Measurements from ENCODE around the gene PPP1R17. TPM values are rescaled to one million over a fixed set of nuclear protein-coding genes. Genes with fewer than 3 reads are reported as not detected.

PPP1R17 gene
- total and polyA plus RNA-seq, 2 experiments from 2014 or later, result 0.52 to 2.4 TPM

DNA sequence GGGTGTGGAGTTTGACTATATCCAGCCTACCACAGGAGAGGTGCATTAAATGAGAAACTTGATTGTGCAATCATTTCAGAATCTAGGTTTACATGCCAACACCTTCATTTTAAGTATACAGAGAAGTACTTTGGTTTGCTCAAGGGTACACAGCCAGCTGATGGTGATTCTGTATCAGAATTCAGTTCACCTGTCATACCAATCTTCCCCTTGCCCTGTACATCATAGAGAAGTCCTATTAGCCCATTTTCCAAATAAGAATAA is 35.0 kb upstream of the PPP1R17 start:
- no peak overlapping the region for H3K27ac ChIP-seq (ENCODE audit: low read depth)
- no peaks in the 10 kb centered on the region for H3F3A ChIP-seq (replicated peaks; ENCODE audit: low read depth)
- H3K4me3 ChIP-seq, result no peak overlapping the region
- H2AFZ ChIP-seq, result no peak overlapping the region
- ATAC-seq (no peak), DNase-seq (ENCODE audit: low spot score) (no peak)
- no peak overlapping the region for H3K4me3 Mint-ChIP-seq
- peaks cover 4% of the 10 kb centered on the region for H3K27me3 Mint-ChIP-seq (ENCODE audit: insufficient read depth, low read depth, poor library complexity)
- H3K79me2 ChIP-seq (replicated peaks; ENCODE audit: insufficient read depth), result no peaks in the 10 kb centered on the region
- H3K36me3 ChIP-seq (ENCODE audit: insufficient read depth), result no peaks in the 10 kb centered on the region
- H3K9me3 Mint-ChIP-seq, result no peaks in the 10 kb centered on the region
- H3K4me1 Mint-ChIP-seq, result peaks cover 39% of the 10 kb centered on the region
- no peaks in the 10 kb centered on the region for H3K36me3 Mint-ChIP-seq (ENCODE audit: low read depth)
- no peak for TF ChIP-seq POLR2AphosphoS5 (IDR thresholded peaks at IDR 0.05; ENCODE audit: low read depth)
- TF ChIP-seq ZNF114 (CRISPR knock-in tag; IDR thresholded peaks at IDR 0.05), result no peak
- no peak for TF ChIP-seq STAT1 (IDR thresholded peaks at IDR 0.05; ENCODE audit: unreplicated experiment)
- no peak for TF ChIP-seq NANOG (IDR thresholded peaks at IDR 0.05; ENCODE audit: borderline replicate concordance)
- no peak for TF ChIP-seq CREB1 (CRISPR knock-in tag; IDR thresholded peaks at IDR 0.05; ENCODE audit: low read depth)
- TF ChIP-seq, protein P1, sequence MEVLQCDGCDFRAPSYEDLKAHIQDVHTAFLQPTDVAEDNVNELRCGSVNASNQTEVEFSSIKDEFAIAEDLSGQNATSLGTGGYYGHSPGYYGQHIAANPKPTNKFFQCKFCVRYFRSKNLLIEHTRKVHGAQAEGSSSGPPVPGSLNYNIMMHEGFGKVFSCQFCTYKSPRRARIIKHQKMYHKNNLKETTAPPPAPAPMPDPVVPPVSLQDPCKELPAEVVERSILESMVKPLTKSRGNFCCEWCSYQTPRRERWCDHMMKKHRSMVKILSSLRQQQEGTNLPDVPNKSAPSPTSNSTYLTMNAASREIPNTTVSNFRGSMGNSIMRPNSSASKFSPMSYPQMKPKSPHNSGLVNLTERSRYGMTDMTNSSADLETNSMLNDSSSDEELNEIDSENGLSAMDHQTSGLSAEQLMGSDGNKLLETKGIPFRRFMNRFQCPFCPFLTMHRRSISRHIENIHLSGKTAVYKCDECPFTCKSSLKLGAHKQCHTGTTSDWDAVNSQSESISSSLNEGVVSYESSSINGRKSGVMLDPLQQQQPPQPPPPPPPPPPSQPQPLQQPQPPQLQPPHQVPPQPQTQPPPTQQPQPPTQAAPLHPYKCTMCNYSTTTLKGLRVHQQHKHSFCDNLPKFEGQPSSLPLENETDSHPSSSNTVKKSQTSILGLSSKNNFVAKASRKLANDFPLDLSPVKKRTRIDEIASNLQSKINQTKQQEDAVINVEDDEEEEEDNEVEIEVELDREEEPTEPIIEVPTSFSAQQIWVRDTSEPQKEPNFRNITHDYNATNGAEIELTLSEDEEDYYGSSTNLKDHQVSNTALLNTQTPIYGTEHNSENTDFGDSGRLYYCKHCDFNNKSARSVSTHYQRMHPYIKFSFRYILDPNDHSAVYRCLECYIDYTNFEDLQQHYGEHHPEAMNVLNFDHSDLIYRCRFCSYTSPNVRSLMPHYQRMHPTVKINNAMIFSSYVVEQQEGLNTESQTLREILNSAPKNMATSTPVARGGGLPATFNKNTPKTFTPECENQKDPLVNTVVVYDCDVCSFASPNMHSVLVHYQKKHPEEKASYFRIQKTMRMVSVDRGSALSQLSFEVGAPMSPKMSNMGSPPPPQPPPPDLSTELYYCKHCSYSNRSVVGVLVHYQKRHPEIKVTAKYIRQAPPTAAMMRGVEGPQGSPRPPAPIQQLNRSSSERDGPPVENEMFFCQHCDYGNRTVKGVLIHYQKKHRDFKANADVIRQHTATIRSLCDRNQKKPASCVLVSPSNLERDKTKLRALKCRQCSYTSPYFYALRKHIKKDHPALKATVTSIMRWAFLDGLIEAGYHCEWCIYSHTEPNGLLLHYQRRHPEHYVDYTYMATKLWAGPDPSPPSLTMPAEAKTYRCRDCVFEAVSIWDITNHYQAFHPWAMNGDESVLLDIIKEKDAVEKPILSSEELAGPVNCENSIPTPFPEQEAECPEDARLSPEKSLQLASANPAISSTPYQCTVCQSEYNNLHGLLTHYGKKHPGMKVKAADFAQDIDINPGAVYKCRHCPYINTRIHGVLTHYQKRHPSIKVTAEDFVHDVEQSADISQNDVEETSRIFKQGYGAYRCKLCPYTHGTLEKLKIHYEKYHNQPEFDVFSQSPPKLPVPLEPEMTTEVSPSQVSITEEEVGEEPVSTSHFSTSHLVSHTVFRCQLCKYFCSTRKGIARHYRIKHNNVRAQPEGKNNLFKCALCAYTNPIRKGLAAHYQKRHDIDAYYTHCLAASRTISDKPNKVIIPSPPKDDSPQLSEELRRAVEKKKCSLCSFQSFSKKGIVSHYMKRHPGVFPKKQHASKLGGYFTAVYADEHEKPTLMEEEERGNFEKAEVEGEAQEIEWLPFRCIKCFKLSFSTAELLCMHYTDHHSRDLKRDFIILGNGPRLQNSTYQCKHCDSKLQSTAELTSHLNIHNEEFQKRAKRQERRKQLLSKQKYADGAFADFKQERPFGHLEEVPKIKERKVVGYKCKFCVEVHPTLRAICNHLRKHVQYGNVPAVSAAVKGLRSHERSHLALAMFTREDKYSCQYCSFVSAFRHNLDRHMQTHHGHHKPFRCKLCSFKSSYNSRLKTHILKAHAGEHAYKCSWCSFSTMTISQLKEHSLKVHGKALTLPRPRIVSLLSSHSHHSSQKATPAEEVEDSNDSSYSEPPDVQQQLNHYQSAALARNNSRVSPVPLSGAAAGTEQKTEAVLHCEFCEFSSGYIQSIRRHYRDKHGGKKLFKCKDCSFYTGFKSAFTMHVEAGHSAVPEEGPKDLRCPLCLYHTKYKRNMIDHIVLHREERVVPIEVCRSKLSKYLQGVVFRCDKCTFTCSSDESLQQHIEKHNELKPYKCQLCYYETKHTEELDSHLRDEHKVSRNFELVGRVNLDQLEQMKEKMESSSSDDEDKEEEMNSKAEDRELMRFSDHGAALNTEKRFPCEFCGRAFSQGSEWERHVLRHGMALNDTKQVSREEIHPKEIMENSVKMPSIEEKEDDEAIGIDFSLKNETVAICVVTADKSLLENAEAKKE (CRISPR knock-in tag; IDR thresholded peaks at IDR 0.05), result no peak
- TF ChIP-seq, protein P2, sequence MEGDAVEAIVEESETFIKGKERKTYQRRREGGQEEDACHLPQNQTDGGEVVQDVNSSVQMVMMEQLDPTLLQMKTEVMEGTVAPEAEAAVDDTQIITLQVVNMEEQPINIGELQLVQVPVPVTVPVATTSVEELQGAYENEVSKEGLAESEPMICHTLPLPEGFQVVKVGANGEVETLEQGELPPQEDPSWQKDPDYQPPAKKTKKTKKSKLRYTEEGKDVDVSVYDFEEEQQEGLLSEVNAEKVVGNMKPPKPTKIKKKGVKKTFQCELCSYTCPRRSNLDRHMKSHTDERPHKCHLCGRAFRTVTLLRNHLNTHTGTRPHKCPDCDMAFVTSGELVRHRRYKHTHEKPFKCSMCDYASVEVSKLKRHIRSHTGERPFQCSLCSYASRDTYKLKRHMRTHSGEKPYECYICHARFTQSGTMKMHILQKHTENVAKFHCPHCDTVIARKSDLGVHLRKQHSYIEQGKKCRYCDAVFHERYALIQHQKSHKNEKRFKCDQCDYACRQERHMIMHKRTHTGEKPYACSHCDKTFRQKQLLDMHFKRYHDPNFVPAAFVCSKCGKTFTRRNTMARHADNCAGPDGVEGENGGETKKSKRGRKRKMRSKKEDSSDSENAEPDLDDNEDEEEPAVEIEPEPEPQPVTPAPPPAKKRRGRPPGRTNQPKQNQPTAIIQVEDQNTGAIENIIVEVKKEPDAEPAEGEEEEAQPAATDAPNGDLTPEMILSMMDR (conservative IDR thresholded peaks at IDR 0.05; ENCODE audit: low read depth in 2 of 2), result no peak
- TF ChIP-seq, protein P3, sequence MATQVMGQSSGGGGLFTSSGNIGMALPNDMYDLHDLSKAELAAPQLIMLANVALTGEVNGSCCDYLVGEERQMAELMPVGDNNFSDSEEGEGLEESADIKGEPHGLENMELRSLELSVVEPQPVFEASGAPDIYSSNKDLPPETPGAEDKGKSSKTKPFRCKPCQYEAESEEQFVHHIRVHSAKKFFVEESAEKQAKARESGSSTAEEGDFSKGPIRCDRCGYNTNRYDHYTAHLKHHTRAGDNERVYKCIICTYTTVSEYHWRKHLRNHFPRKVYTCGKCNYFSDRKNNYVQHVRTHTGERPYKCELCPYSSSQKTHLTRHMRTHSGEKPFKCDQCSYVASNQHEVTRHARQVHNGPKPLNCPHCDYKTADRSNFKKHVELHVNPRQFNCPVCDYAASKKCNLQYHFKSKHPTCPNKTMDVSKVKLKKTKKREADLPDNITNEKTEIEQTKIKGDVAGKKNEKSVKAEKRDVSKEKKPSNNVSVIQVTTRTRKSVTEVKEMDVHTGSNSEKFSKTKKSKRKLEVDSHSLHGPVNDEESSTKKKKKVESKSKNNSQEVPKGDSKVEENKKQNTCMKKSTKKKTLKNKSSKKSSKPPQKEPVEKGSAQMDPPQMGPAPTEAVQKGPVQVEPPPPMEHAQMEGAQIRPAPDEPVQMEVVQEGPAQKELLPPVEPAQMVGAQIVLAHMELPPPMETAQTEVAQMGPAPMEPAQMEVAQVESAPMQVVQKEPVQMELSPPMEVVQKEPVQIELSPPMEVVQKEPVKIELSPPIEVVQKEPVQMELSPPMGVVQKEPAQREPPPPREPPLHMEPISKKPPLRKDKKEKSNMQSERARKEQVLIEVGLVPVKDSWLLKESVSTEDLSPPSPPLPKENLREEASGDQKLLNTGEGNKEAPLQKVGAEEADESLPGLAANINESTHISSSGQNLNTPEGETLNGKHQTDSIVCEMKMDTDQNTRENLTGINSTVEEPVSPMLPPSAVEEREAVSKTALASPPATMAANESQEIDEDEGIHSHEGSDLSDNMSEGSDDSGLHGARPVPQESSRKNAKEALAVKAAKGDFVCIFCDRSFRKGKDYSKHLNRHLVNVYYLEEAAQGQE (IDR thresholded peaks at IDR 0.05; ENCODE audit: unreplicated experiment), result no peak
- H3K27ac Mint-ChIP-seq, result no peak overlapping the region
- H3K4me2 ChIP-seq, result no peak overlapping the region
- no peaks in the 10 kb centered on the region for H4K20me1 ChIP-seq (replicated peaks; ENCODE audit: insufficient read depth)
- peaks cover 5% of the 10 kb centered on the region for H3K9me2 ChIP-seq (ENCODE audit: insufficient read depth)
- H3K4me1 ChIP-seq (ENCODE audit: insufficient read depth), result peaks cover 29% of the 10 kb centered on the region
- H3K27me3 ChIP-seq (ENCODE audit: insufficient read depth), result no peaks in the 10 kb centered on the region
